Measurements from ENCODE around the gene KCNAB2.

KCNAB2 gene

GRCh38 chr1:6134206-6134605 lies 88.5 kb downstream of the KCNAB2 start:
- DNase-seq (ENCODE audit: low read depth): no peak
- no peak overlapping the region for H3K4me3 ChIP-seq (ENCODE audit: low read depth, low read length)

- DNase-seq (ENCODE audit: low read depth): no peak
- no peak overlapping the region for H3K4me3 ChIP-seq (ENCODE audit: low read depth, low read length)
These were observed 89.2 kb downstream of the KCNAB2 start for GRCh38 chr1:6134741-6135510.

GRCh38 chr1:6136516-6137220 lies 91.0 kb downstream of the KCNAB2 start:
- H3K4me3 ChIP-seq (ENCODE audit: low read depth, low read length): no peak overlapping the region
- DNase-seq (ENCODE audit: low read depth): no peak

GRCh38 chr1:6137758-6138157 lies 92.1 kb downstream of the KCNAB2 start:
- no peak for DNase-seq (ENCODE audit: low read depth)
- H3K4me3 ChIP-seq (ENCODE audit: low read depth, low read length): no peak overlapping the region

- H3K4me3 ChIP-seq (ENCODE audit: low read depth, low read length): no peak overlapping the region
- no peak for DNase-seq (ENCODE audit: low read depth)
These were observed 94.7 kb downstream of the KCNAB2 start for GRCh38 chr1:6140413-6140812.

GRCh38 chr1:6141592-6141991 lies 95.9 kb downstream of the KCNAB2 start:
- H3K4me3 ChIP-seq (ENCODE audit: low read depth, low read length): no peak overlapping the region
- DNase-seq (ENCODE audit: low read depth): no peak

GRCh38 chr1:6142036-6142621 lies 96.4 kb downstream of the KCNAB2 start:
- no peak for DNase-seq (ENCODE audit: low read depth)
- no peak overlapping the region for H3K4me3 ChIP-seq (ENCODE audit: low read depth, low read length)

- no peak for DNase-seq (ENCODE audit: low read depth)
- no peak overlapping the region for H3K4me3 ChIP-seq (ENCODE audit: low read depth, low read length)
These were observed 97.0 kb downstream of the KCNAB2 start for GRCh38 chr1:6142734-6143133.

- no peak overlapping the region for H3K4me3 ChIP-seq (ENCODE audit: low read depth, low read length)
- no peak for DNase-seq (ENCODE audit: low read depth)
These were observed 97.7 kb downstream of the KCNAB2 start for GRCh38 chr1:6143395-6143794.

GRCh38 chr1:6144175-6144574 lies 98.5 kb downstream of the KCNAB2 start:
- no peak for DNase-seq (ENCODE audit: low read depth)
- no peak overlapping the region for H3K4me3 ChIP-seq (ENCODE audit: low read depth, low read length)

GRCh38 chr1:6144647-6145395 lies 99.1 kb downstream of the KCNAB2 start:
- no peak for DNase-seq (ENCODE audit: low read depth)
- no peak overlapping the region for H3K4me3 ChIP-seq (ENCODE audit: low read depth, low read length)

GRCh38 chr1:6145396-6145750 lies 99.7 kb downstream of the KCNAB2 start:
- no peak overlapping the region for H3K4me3 ChIP-seq (ENCODE audit: low read depth, low read length)
- no peak for DNase-seq (ENCODE audit: low read depth)

- DNase-seq (ENCODE audit: low read depth): no peak
- H3K4me3 ChIP-seq (ENCODE audit: low read depth, low read length): no peak overlapping the region
These were observed 100.2 kb downstream of the KCNAB2 start for GRCh38 chr1:6145864-6146410.

GRCh38 chr1:6148497-6149241 lies 103.0 kb downstream of the KCNAB2 start:
- no peak overlapping the region for H3K4me3 ChIP-seq (ENCODE audit: low read depth, low read length)
- no peak for DNase-seq (ENCODE audit: low read depth)

GRCh38 chr1:6149597-6149996 lies 103.9 kb downstream of the KCNAB2 start:
- no peak overlapping the region for H3K4me3 ChIP-seq (ENCODE audit: low read depth, low read length)
- no peak for DNase-seq (ENCODE audit: low read depth)

- DNase-seq (ENCODE audit: low read depth): no peak
- no peak overlapping the region for H3K4me3 ChIP-seq (ENCODE audit: low read depth, low read length)
These were observed 104.6 kb downstream of the KCNAB2 start for GRCh38 chr1:6150006-6150938.
